GM23248 (cell line): Measurements from ENCODE around the gene ESPN. TPM values are rescaled to one million over a fixed set of nuclear protein-coding genes. Genes with fewer than 3 reads are reported as not detected.

ENCODE experiments used
- DNase-seq: peaks from one replicate; pipeline ENCODE4 v3.0.0-alpha.2; 2015
- H2AFZ ChIP-seq: fragments of 200-600 bp; sonication (generic); 2 replicates; pipeline ENCODE4 v1.6.1; 2016; ENCODE audit warnings: antibody characterized with exemption
- H3F3A ChIP-seq: fragments of 200-600 bp; sonication (generic); 2 replicates; pipeline ENCODE4 v1.6.1; 2016; ENCODE audit warnings: mild to moderate bottlenecking, antibody characterized with exemption, mixed run types; ENCODE audit not compliant: insufficient read depth
- H3K27ac ChIP-seq: fragments of 200-600 bp; sonication (generic); 2 replicates; pipeline ENCODE4 v1.5.1; 2016; ENCODE audit warnings: mild to moderate bottlenecking
- H3K27me3 ChIP-seq: fragments of 200-600 bp; sonication (generic); replicated peaks from 2 replicates; pipeline ENCODE4 v1.6.1; 2016; ENCODE audit warnings: mild to moderate bottlenecking; ENCODE audit not compliant: insufficient read depth
- H3K36me3 ChIP-seq: fragments of 200-600 bp; sonication (generic); 2 replicates; pipeline ENCODE4 v1.6.1; 2016; ENCODE audit warnings: low read depth, mild to moderate bottlenecking
- H3K4me1 ChIP-seq: fragments of 200-600 bp; sonication (generic); 2 replicates; pipeline ENCODE4 v1.6.1; 2016; ENCODE audit warnings: mild to moderate bottlenecking; ENCODE audit not compliant: insufficient read depth
- H3K4me2 ChIP-seq: fragments of 200-600 bp; sonication (generic); one replicate; pipeline ENCODE4 v1.6.1; 2016; ENCODE audit warnings: mild to moderate bottlenecking; ENCODE audit not compliant: unreplicated experiment
- H3K4me3 ChIP-seq: fragments of 200-600 bp; sonication (generic); 2 replicates; pipeline ENCODE4 v1.5.1; 2016; ENCODE audit warnings: mild to moderate bottlenecking
- H3K79me2 ChIP-seq: fragments of 200-600 bp; sonication (generic); 2 replicates; pipeline ENCODE4 v1.6.1; 2016; ENCODE audit warnings: mild to moderate bottlenecking; ENCODE audit not compliant: insufficient read depth
- H3K9ac ChIP-seq: fragments of 200-600 bp; sonication (generic); 2 replicates; pipeline ENCODE4 v1.6.1; 2016; ENCODE audit warnings: mild to moderate bottlenecking
- H3K9me2 ChIP-seq: fragments of 200-600 bp; sonication (generic); 2 replicates; pipeline ENCODE4 v1.6.1; 2016; ENCODE audit warnings: mixed run types, mild to moderate bottlenecking, moderate library complexity; ENCODE audit not compliant: insufficient read depth
- H3K9me3 ChIP-seq: fragments of 200-600 bp; sonication (generic); one replicate; pipeline ENCODE4 v1.6.1; 2017; ENCODE audit warnings: low read depth
- H4K20me1 ChIP-seq: fragments of 200-600 bp; sonication (generic); 2 replicates; pipeline ENCODE4 v1.6.0; 2016; ENCODE audit not compliant: insufficient read depth
- EZH2 ChIP-seq: fragments of 200-600 bp; sonication (generic); IDR thresholded peaks from 2 replicates; pipeline ENCODE4 v1.6.1; 2018; ENCODE audit warnings: antibody characterized with exemption, mild to moderate bottlenecking; ENCODE audit not compliant: insufficient read depth, poor library complexity, severe bottlenecking
- EZH2phosphoT487 ChIP-seq: fragments of 200-600 bp; sonication (generic); IDR thresholded peaks from 2 replicates; pipeline ENCODE4 v1.6.1; 2018; ENCODE audit warnings: antibody characterized with exemption, moderate library complexity, mild to moderate bottlenecking, low read depth; ENCODE audit not compliant: insufficient read depth
- WGBS, 2 experiments: methylation state at CpG; one replicate each; pipeline ENCODE4 v1.1.6; 2015 to 2017; ENCODE audit warnings: low lambda C conversion rate in 2 of 2, low coverage in 1 of 2; ENCODE audit errors: missing lambda C conversion rate in 2 of 2; 5-methylcytosine and 5-hydroxymethylcytosine counted together
- in situ Hi-C: fragments of 300-500 bp; cut with MboI; formaldehyde crosslinking; loops from 2 replicates; pipeline ENCODE4 v1.15.0; 2020
- polyA plus RNA-seq: library from polyadenylated mRNA; unstranded; fragments of >200 nt; fragmentation: Nextera tagmentation; extraction: Ambion mirVana; gene quantifications from 2 replicates; pipeline ENCODE4 v1.2.1, GENCODE V29; 2016
- total RNA-seq: library from RNA; depleted of rRNA; stranded (reverse); fragments of >200 nt; shearing (Covaris generic); gene quantifications from 2 replicates; pipeline ENCODE4 v1.2.3, GENCODE V29; 2014

ESPN gene
- total and polyA plus RNA-seq, 2 experiments from 2014 or later: not detected

- Histone ChIP-seq H3K4me2 (no peak overlapping the region), H3K27ac (no peak overlapping the region), H4K20me1 (no peaks in the 10 kb centered on the region), H3K79me2 (no peaks in the 10 kb centered on the region), H3K4me3 (no peak overlapping the region), H2AFZ (no peak overlapping the region), H3K9me3 (no peaks in the 10 kb centered on the region), H3K9ac (no peak overlapping the region), H3F3A (no peaks in the 10 kb centered on the region), H3K9me2 (no peaks in the 10 kb centered on the region), H3K27me3 (no peaks in the 10 kb centered on the region), H3K4me1 (no peaks in the 10 kb centered on the region), H3K36me3 (no peaks in the 10 kb centered on the region)
- DNase-seq: no peak
- WGBS, 2 experiments: 72 to 73% methylated on average over 27 to 67 of the region's 67 CpGs
- in situ Hi-C loops: no loop called here
- TF ChIP-seq EZH2 (no peak), EZH2phosphoT487 (no peak)
These were observed 46.8 kb downstream of the ESPN start for GRCh38 chr1:6471086-6471969.

DNA sequence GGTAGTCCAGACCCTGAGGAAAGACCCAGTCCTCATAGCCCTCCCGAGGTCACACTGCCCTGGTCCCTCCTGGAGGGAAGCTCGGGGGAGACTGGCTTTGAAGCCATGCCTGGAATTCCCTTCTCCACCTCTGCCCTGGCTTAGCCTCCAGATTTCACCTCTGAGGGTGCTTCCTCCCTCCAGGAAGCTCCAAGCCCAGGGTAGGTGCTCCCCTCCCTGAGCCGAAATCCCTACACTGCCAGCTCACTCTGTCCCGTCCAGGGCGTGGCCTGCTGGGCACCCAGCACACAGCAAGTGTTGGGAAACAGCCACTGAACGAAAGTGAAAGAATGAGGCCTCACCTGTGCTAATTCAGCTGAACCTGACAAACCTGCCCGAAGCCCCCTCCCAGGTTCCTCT lies 47.4 kb downstream of the ESPN start:
- WGBS, 2 experiments: 72 to 81% methylated on average over 7 of the region's 7 CpGs
- TF ChIP-seq EZH2phosphoT487 (no peak), EZH2 (no peak)
- in situ Hi-C loops: no loop called here
- H2AFZ ChIP-seq: no peak overlapping the region
- H3K4me2 ChIP-seq: no peak overlapping the region
- H3K27ac ChIP-seq: no peak overlapping the region
- no peaks in the 10 kb centered on the region for H3K36me3 ChIP-seq
- H3K9me3 ChIP-seq: no peaks in the 10 kb centered on the region
- H3K4me3 ChIP-seq: no peak overlapping the region
- no peaks in the 10 kb centered on the region for H4K20me1 ChIP-seq
- H3K9me2 ChIP-seq: no peaks in the 10 kb centered on the region
- no peaks in the 10 kb centered on the region for H3F3A ChIP-seq
- no peaks in the 10 kb centered on the region for H3K27me3 ChIP-seq
- no peak overlapping the region for H3K9ac ChIP-seq
- no peak for DNase-seq
- no peaks in the 10 kb centered on the region for H3K4me1 ChIP-seq
- H3K79me2 ChIP-seq: no peaks in the 10 kb centered on the region

DNA sequence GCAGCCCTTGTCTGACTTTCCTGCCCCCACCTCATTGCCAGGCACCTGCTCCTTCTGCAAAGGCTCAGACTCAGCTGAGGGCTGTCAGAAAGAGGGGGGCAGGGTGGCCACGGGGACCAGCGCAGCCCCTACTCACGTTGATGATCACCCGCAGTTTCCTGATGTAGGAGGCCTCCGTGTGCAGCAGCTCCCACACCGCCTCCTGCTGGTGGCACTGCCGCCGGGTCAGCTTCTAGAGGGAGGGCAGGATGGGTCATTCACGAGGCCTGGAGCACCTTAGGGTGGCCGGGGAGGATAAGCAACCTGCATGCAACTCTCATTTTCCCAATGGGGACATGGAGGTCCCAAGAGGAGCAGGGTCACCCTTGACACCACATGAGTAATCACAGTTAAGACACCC lies 47.8 kb downstream of the ESPN start:
- Histone ChIP-seq H3K36me3 (no peaks in the 10 kb centered on the region), H4K20me1 (no peaks in the 10 kb centered on the region), H3K79me2 (no peaks in the 10 kb centered on the region), H3F3A (no peaks in the 10 kb centered on the region), H3K27ac (no peak overlapping the region), H3K9ac (no peak overlapping the region), H3K4me3 (no peak overlapping the region), H3K27me3 (no peaks in the 10 kb centered on the region), H3K9me2 (no peaks in the 10 kb centered on the region), H3K9me3 (no peaks in the 10 kb centered on the region), H3K4me1 (no peaks in the 10 kb centered on the region), H3K4me2 (no peak overlapping the region), H2AFZ (no peak overlapping the region)
- TF ChIP-seq EZH2: no peak
- TF ChIP-seq EZH2phosphoT487: no peak
- 87 to 89% methylated on average over 9 to 10 of the region's 10 CpGs for WGBS, 2 experiments
- no peak for DNase-seq
- in situ Hi-C loops: no loop called here

DNA sequence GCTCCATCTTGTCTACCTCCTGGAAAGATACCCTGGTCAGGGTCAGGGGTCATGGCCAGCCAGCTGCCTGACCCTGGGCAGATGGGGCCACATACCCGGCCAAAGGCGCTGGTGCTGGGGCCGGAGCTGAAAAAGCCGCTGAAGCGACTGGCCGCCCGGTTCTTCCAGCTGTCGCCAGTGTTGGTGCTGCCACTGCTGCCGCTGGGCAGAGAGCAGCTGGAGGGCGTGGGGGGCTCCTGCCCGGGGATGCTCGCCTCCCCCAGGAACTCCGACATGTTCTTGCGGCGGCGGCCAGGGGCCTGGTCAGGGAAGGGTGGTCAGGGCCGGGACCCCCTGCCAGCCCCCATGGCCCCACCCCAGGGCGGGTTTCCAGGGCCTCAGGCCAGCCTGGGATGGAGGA lies 48.6 kb downstream of the ESPN start:
- Histone ChIP-seq H3K4me2 (no peak overlapping the region), H3K27ac (no peak overlapping the region), H3F3A (no peaks in the 10 kb centered on the region), H4K20me1 (no peaks in the 10 kb centered on the region), H3K36me3 (no peaks in the 10 kb centered on the region), H3K4me1 (no peaks in the 10 kb centered on the region), H3K79me2 (no peaks in the 10 kb centered on the region), H2AFZ (no peak overlapping the region), H3K9me3 (no peaks in the 10 kb centered on the region), H3K4me3 (no peak overlapping the region), H3K9me2 (no peaks in the 10 kb centered on the region), H3K9ac (no peak overlapping the region), H3K27me3 (no peaks in the 10 kb centered on the region)
- TF ChIP-seq EZH2: no peak
- no peak for TF ChIP-seq EZH2phosphoT487
- no peak for DNase-seq
- 84 to 87% methylated on average over 9 to 17 of the region's 18 CpGs for WGBS, 2 experiments
- in situ Hi-C loops: no loop called here
